OCI-LY1 (cell line): ENCODE measurements around the gene DGKB.

Experiments used
- EZH2 ChIP-seq: fragments of 200-600 bp; sonication (generic), shearing (Covaris generic); IDR thresholded peaks from 2 replicates; pipeline ENCODE4 v1.8.0; 2017; ENCODE audit warnings: borderline replicate concordance, mixed run types, mild to moderate bottlenecking, antibody characterized with exemption, low read length, moderate library complexity, mixed read lengths
- TF ChIP-seq, protein P1 (sequence below): fragments of 200-600 bp; sonication (generic), shearing (Covaris generic); IDR thresholded peaks from 2 replicates; pipeline ENCODE4 v1.5.1; 2017; ENCODE audit warnings: mild to moderate bottlenecking, antibody characterized with exemption, low read length, moderate library complexity, mixed read lengths

DNA sequence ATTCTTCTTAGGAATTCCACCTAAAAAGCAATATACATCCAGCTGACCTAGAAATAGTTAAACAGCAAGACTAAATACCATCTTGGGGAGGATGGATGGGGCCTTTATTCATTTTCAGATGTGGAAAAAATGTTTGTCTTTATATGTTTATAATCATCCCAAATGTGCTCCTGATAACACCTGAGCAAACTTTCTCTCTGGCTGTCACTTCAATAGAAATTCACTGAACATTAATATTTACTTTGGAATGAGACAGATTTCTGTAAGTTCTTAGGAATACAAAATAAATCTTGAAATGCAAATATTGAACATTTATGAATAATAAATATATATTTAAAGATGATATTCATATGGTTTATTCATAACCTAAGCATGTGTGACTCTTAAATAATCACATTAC lies 185.4 kb downstream of the DGKB start:
- no peak for TF ChIP-seq EZH2
- TF ChIP-seq, protein P1, sequence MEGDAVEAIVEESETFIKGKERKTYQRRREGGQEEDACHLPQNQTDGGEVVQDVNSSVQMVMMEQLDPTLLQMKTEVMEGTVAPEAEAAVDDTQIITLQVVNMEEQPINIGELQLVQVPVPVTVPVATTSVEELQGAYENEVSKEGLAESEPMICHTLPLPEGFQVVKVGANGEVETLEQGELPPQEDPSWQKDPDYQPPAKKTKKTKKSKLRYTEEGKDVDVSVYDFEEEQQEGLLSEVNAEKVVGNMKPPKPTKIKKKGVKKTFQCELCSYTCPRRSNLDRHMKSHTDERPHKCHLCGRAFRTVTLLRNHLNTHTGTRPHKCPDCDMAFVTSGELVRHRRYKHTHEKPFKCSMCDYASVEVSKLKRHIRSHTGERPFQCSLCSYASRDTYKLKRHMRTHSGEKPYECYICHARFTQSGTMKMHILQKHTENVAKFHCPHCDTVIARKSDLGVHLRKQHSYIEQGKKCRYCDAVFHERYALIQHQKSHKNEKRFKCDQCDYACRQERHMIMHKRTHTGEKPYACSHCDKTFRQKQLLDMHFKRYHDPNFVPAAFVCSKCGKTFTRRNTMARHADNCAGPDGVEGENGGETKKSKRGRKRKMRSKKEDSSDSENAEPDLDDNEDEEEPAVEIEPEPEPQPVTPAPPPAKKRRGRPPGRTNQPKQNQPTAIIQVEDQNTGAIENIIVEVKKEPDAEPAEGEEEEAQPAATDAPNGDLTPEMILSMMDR = no peak
